HTR-8/SVneo (cell line): ENCODE measurements around the gene CDH13.
A peak's percentile ranks its signal among the peaks of the same experiment; 100 is the strongest.

Source experiments
- DNase-seq: peaks from one replicate; pipeline ENCODE4 v3.0.0; 2011; ENCODE audit warnings: low spot score, mixed read lengths; ENCODE audit not compliant: insufficient read length
- FAIRE-seq: peaks from 2 replicates; lab custom pipeline; 2011; peaks lifted over from hg19 to GRCh38; lab: Jason Lieb, UNC

The CDH13 gene

GRCh38 chr16:82625066-82625968, 1.5 kb upstream of the CDH13 start:
- FAIRE-seq: no peak
- no peak for DNase-seq

GRCh38 chr16:82628088-82628423, 1.3 kb downstream of the CDH13 start:
- FAIRE-seq (peak; percentile 59), DNase-seq (no peak)

DNA sequence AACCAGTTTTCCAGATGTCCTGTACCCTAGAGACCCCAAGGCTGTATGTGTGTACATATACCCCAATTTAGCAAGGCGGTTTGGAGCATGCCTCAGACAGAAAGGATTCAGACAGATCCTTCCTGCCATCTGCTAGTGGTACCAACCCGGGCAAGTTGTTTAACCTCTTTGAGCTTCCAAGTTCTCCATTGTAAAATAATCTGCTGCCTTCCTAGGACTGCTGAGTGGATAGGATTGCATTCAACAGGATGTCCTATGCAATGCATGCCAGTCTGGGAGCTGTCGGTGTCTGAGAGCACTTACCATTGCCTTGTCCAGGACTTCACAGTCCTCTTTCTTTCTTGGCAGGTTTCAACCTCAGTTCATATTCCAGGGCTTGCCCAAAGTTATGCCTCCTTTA, 1.9 kb downstream of the CDH13 start:
- no peak for DNase-seq
- FAIRE-seq: no peak

DNA sequence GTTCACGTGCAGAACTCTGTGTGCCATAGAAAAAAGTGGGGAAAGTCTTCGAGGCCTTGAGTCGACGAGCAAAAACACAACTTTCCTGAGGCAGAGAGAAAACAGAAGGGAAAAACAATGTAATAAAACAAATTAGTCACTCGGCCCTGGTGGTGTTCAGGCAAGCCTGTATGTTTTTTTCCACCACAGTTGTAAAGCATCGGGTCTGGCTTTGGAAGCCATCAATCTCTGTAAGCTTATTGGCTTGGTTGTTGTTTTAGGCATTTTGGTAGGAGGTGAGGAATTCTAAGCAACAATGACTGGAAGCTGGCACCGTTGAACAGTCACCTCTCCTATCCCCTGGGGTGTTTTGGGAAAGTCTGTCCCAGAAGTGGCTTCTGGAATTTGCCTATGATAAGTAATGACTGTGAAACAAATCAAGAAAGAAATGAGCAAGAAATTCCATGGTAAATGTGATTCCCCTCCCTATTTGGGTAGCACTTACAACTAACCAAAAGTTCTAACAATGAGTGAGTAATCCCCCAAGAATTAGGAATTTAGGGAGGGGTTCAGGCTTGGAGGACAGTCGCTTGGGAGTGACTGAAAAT, 2.8 kb downstream of the CDH13 start:
- peak; percentile 53 for DNase-seq

GRCh38 chr16:82630219-82630618, 3.5 kb downstream of the CDH13 start:
- FAIRE-seq (no peak), DNase-seq (no peak)

More for the DNA sequence above, 2.8 kb downstream of the CDH13 start:
- FAIRE-seq: peak; percentile 58

DNA sequence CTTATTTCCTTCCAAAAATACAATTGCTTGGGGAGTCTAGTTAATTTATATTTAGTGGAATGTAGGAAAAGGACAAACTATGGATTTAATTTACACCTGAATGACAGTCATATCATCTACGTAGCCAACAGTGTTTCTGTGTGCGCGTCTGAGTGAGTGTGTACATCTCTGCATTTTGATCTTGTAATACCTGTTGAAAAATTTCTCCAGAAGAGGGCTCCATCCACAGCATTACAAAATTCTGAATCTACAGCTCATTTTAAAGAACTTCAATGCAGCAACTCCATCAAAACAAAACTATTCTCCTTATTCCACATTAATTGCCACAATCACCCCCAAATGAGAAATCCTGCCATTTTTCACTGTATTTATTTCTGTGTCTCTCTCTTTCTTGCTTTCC, 3.9 kb downstream of the CDH13 start:
- DNase-seq (no peak), FAIRE-seq (peak; percentile 38)

- no peak for DNase-seq
- peak; percentile 38 for FAIRE-seq
These were observed 5.2 kb downstream of the CDH13 start for GRCh38 chr16:82631701-82632685.

DNA sequence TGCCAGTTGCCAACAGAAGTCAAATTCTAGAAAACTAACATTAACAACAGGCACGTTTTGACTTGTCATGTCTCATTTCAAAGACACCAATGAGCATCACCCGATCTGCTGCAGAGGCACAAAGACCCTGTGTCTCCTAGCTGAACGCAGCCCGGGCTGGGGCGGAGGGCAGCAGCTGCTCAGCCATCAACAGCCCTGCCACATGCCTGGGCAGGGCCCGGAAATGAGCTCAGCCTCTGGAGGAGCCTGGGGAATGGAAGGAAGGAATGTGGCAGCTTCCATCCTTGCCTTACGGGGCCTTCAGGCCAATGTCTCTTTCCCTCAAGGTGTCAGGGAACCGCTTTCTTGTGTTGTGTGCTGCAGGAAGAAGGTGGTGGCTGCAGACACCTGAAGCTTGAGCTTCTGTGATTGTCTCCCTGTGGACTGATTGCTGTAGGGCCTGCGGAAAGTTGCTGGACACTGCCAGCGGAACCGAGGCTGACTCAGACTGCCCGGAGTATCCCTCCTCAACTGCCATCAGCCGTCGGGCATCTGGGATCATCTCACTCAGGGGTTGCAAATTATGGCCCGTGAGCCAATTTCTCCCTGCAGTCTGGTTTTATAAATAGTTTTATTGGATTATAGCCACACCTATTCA, 7.3 kb downstream of the CDH13 start:
- peak; percentile 59 for DNase-seq
- peak; percentile 87 for FAIRE-seq

DNA sequence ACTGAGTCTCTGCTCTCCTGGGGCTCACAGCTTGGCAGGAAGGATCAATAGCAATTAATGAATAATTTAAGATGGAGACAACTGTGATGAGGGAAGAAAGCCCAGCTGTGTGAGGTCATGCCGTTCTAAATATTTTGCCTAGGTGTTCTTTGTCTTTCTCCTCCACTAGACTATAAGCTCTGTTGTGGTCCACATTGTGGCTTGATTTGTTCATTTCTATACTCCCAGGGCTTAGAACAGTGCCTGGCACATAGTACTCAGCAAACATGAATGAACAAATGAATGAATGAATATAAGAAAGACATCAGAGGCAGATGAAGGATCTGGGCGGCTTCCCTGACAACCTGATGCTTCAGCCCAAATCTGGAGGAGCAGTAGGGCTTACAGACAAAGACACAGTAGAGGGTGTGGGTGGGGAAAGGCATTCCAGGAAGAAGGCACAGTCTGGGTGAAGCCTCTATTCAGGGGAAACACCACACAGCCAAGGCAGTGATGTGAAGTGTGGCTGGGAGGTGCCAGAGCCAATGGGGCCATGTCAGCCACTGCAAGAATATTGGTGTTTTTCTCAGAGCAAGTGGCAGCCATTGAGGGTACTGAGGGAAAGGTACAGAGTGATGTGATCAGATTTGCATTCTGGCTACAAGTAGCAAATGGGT, 8.3 kb downstream of the CDH13 start:
- peak; percentile 46 for FAIRE-seq
- no peak for DNase-seq

GRCh38 chr16:82636485-82636884, 9.7 kb downstream of the CDH13 start:
- DNase-seq (no peak), FAIRE-seq (no peak)

DNA sequence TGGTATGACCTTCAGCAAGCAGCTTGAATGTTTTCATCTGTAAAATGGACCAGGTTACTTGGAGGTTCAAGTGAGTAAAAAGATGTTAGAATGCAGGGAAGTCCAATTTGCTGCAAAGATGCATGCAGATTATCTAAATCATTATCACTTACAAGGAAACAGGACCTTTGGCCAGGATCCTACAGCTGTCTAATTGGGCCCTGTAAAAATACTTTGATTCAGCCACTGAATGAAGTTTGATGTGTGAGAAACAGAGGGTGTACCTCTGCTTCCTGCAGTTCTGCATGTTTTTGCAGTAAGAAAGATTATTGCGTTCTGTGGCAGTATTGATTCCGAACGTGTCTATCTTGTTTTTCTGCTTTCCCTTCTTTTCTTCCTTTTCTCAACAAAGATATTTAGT, 10.2 kb downstream of the CDH13 start:
- DNase-seq (no peak), FAIRE-seq (no peak)

DNA sequence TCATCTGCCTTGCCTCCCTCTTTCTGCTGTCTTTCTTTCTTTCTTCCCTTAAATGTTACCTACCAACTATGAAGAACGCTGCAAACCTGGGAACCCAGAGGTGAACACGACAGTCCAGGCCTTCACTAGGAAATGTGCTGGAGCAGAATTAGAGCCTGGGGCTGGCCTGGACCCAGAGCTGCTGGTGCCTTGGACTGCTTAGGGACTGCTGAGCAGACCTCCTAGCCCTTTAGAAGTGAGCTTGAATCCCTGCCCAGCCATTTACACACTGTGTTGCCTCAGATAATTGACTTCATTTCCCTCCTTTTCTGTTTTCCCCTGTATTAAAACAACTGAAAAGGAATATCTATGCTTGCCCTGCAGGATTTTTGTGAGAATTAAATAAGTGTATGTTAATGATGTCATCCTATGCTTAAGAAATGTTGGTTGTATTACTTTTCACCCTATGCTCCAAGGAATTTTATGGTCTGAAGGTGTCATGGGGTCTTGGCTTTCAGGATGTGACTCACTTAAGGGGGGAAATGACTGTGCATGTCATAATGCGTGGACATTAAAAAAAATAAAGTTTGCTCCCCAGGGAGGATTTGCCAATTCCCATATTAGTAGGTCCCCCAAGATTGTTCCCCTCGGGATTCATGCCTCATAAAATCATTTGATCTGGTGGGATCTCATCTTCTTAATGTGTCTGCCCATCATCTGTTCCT, 11.5 kb downstream of the CDH13 start:
- FAIRE-seq: peak; percentile 75
- DNase-seq: peak; percentile 71

GRCh38 chr16:82639263-82639662, 12.5 kb downstream of the CDH13 start:
- no peak for DNase-seq
- no peak for FAIRE-seq

GRCh38 chr16:82639666-82640336, 13.0 kb downstream of the CDH13 start:
- DNase-seq (peak; percentile 49), FAIRE-seq (peak; percentile 89)

DNA sequence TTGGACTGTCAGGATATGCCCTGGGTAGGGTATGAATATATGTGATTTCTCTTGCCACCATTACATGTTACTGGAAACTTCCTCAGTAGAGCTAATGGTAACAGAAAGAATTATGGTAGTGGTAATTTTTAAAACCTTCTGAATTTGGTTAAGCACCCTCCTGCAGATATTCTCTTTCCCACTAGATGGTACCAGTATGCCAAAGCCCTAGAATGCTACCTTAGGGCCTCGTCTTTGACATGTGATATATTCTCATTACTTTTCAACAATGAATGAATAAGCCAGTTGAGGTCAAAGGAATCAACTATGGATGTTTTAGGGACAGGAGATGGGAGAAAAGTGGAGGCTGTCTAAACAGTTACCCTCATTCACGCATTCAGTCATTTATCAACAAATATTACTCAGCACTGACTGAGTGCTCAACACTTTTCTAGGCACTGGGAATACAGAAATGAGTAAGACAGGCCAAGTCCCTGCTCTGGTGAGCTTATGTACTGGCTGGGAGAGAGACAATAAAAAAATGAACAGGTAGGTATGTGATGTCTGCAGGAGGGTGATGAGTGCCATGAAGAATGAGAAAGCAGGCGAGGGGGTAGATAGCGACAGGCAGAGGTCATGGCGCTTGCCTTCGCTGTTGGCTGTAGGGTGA, 14.7 kb downstream of the CDH13 start:
- peak; percentile 60 for FAIRE-seq
- DNase-seq: peak; percentile 40

- no peak for DNase-seq
These were observed 16.4 kb downstream of the CDH13 start for GRCh38 chr16:82643136-82643535.

DNA sequence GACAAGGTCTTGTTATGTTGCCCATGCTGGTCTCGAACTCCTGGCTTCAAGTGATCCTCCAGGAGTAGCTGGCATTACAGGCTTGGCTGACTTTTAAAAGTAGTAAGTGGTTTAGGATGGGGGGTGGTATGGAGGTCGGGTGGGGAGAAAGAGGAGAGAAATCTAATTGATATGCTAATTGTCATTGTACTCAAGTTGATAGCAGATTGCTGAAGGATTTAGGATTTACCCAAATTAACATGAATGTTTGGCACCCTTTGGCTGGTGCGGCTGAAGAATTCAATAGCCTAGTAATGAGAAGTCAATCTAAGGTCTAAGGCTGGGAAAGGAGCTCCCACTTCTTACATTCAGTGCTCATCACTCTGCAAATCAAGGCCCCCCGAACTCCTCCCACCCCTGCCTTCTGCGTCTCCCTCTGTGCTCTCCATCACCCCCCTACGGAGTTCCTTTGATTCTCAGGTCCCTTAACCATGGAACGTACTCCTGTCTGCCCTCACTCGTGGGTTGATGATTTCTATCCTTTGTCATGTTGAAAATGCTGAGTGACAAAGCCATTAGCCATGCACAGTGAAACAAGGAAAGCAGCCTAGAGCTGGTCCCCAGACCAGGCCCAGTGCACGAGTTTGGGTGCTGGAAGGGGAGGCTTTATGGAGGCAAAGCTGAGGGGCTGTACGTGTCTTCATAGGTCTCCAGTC, 17.3 kb downstream of the CDH13 start:
- FAIRE-seq (no peak), DNase-seq (no peak)

More at GRCh38 chr16:82643136-82643535, 16.4 kb downstream of the CDH13 start:
- no peak for FAIRE-seq
